Left renal pelvis (tissue), 4 donors: ENCODE data around the gene ZNF502. TPM values are rescaled to one million over a fixed set of nuclear protein-coding genes. Genes with fewer than 3 reads are reported as not detected.
"Not testable (repeated sequence)": the region's sequence is repeated elsewhere in the genome, so short reads cannot be mapped to it uniquely, and the experiment has no call there.

Source experiments
- DNase-seq, 4 donors: peaks; one replicate each; pipeline ENCODE4 v3.0.0-alpha.2; 2013; ENCODE audit warnings: low read depth in 4 of 4, low spot score in 3 of 4
- polyA plus RNA-seq, 4 donors: library from polyadenylated mRNA; unstranded; fragments of 120-200 nt; gene quantifications; one replicate each; pipeline ENCODE4 v1.2.1, GENCODE V29; 2013; ENCODE audit not compliant: insufficient read length in 4 of 4

Gene ZNF502
- polyA plus RNA-seq = 10 to 100 TPM in 3 of 4 donors, 1 to 10 TPM in 1; 8.6 to 18.0 (median 14.1) TPM

DNA sequence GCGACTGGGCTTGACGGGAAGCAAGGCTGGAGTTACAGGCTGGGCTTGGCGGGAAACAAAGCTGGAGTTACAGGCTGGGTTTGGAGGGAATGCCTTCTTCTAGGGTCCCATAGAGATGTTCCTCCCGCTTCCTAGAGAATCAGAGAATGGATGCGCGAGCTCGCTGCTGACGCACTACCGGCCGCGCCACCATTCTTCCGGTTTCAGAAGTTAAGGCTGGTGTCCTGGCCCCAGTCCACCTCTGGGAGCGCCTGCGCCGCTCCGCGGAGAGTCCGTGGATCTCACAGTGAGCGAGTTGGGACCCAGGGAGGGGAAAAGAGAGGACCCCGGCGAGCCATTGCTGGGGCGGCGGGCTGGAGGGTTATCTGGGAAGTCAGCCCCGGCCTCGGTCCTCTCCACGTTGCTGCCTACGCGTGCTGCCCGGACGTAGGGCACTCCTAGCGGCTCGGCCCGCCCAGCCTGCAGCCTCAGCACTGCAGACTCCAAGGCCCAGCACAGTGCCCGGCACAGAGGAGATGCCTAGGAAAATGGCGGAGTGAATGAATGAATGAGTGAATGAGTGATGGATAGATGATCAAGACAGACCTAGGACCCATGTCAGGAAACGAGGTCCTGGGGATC is at the start of gene ZNF502:
ZNF502 (plus strand) TSS at position 206 of the 621 bp plus-strand sequence. CDS start 7,602 bp downstream, outside the sequence.
- peak; percentile 75 to 87 (median 81) for DNase-seq

GRCh38 chr3:44665173-44665572 is 47.3 kb upstream of the ZNF502 start:
- DNase-seq = no peak

GRCh38 chr3:44666346-44666745 is 46.1 kb upstream of the ZNF502 start:
- DNase-seq = no peak

DNA sequence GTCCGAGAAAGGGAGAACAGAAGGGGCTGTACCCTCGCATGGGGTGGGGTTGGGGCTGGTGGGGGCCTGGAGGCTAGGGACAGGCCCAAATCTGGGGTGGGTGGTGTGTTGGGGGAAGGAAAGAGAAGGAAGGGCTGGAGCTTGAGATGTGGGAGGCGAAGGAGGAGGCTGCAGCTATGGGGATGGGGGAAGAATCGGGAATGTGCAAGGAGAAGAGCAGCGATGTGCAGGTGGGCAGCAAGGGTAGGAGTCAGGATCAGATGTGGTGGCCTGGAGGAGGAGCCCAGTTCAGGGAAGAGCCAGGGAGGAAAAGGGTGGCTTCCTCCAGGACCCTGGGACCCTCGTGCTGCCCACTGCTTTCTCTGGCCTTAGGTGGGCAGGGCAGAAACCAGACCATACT is 42.7 kb upstream of the ZNF502 start:
- DNase-seq = no peak

- not testable (repeated sequence) for DNase-seq
These were observed 39.0 kb upstream of the ZNF502 start for GRCh38 chr3:44673466-44673865.

DNA sequence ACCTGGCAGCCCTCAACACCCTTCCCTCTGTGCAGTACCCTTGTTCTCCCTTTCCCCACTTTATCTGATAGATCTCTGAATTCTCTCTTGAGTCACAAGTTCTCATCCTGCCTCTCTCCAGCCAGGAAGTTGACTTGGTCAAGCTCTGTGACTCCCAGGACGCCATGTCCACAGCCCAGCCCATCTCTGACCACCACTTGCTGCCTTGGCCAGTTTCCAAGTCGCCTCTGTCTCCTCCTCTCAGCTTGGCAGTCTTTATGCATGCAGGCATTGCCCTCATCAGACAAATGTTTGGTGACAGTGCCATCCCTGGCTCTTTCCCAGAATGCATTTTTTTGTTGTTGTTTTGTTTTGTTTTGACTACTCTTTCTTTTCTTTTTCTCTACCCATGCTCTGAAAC is 38.2 kb upstream of the ZNF502 start:
- no peak for DNase-seq

GRCh38 chr3:44678480-44679116 is 33.9 kb upstream of the ZNF502 start:
- no peak for DNase-seq

DNA sequence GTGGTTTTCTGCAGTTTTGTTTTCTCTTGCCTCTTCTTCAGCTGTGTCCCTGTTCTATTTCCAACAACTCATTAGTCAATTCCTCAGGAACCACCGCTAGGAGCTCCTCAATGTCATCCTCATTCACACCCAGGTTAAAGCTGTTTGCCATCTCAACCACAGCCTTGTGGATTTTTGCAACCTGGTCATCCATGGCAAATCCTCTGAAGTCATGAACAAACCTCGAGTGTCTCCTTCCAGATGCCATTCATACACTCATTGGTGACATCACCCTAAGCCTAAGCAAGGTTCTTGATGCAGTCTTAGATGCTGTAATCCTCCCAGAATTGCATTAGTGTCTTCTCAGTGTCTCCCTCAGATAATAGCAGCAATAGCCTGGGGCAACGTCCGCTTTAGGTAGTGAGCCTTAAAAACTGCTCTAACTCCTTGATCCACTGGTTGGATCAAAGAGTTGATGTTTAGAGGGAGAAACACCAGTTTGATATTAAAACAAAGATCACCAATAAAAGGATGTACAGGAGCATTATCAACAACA is 31.5 kb upstream of the ZNF502 start:
- DNase-seq = no peak

GRCh38 chr3:44682182-44682896 is 30.1 kb upstream of the ZNF502 start:
- no peak for DNase-seq

GRCh38 chr3:44685128-44685800 is 27.2 kb upstream of the ZNF502 start:
- DNase-seq = peak; percentile 31 to 58 (median 46)

GRCh38 chr3:44687898-44688297 is 24.6 kb upstream of the ZNF502 start:
- DNase-seq = no peak

DNA sequence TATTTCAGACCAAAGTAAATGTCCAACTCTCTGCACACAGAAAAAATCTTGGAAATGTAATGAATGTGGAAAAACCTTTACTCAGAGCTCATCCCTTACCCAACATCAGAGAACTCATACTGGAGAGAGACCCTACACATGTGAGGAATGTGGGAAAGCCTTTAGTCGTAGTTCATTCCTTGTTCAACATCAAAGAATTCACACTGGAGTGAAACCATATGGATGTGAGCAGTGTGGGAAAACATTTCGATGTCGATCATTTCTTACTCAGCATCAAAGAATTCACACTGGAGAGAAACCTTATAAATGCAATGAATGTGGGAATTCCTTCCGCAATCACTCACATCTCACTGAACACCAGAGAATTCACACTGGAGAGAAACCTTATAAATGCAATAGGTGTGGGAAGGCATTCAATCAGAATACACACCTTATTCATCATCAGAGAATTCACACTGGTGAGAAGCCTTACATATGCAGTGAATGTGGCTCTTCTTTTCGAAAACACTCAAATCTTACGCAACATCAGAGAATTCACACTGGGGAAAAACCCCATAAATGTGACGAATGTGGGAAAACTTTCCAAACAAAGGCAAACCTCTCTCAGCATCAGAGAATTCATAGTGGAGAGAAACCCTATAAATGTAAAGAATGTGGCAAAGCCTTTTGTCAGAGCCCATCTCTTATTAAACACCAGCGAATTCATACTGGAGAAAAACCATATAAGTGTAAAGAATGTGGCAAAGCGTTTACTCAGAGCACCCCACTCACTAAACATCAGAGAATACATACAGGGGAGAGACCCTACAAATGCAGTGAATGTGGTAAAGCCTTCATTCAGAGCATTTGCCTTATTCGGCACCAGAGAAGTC is 9.0 kb downstream of the ZNF502 start:
- DNase-seq = no peak

- no peak for DNase-seq
These were observed 9.6 kb downstream of the ZNF502 start for GRCh38 chr3:44722103-44722401.

DNA sequence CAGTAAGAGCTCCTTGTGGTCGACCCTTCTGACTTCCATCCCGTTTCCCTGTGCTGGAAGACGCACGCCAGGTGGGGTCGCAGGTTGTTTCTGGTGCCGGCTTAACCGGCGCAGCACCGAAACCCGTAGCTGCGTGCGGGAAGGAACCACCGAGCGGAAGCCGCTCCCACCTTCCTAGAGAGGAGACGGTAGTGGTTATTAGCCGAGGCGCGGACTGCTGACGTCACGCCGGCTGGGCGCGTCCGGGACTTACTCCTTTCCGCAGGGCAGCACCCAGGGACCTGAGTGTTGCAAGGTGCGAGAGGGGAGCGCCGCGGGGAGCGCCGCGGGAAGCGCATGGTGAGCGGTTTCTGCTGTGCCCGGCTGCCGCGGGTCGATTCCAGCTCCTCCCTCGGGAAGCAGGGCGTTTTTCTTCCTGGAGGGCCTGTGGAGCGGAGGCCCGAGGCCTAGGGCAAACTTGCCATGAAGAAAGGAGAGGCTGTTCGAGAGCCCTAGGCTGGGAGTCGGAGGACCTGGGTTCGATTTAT is 17.0 kb downstream of the ZNF502 start, which contains the start of gene ZNF501:
ZNF501 (plus strand) TSS at position 252 of the 527 bp plus-strand sequence. CDS start 4,787 bp downstream, outside the sequence.
- peak; percentile 81 to 89 (median 84) for DNase-seq

GRCh38 chr3:44734646-44735168 is 22.2 kb downstream of the ZNF502 start:
- no peak for DNase-seq

GRCh38 chr3:44761101-44761423 is 48.6 kb downstream of the ZNF502 start:
- DNase-seq = peak in 1 of 4 donors; percentile 1

DNA sequence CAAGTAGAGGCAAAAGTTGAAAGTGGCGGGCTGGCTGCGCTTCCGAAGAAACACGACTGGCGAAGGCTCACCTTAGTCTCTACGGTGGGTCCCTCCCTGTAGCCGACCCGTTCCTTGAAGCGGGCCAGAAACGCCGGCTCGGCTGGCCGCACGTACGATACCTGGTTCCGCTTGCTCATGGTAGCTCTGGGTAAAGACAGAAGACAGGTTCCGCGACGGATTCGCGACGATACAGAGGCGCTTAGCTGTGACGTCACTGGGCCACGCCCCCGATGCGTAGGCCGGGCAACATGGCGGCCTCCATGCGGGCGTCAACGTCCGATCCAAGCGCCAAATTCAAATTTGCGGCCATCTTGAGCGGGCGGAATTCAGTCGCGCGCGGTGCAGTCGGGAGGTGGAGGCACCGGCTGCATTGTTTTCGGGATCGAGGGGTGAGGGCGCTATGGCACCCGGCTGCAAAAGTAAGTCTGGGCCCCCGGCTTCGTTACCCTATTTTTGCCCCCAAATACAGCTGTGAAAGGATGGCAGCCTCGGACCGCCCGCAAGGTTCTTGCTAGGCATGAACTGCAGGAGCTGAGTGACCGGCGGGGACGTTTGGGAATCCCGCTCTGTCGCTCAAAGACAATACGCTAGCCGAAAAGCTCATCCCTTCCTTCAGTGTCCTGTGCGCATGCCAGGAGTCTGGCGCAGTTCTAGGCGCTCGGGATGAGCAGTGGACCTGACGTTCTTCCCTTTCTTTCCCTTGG is 49.1 kb downstream of the ZNF502 start, which contains the start of the genes KIAA1143 and KIF15:
KIAA1143 (minus strand) TSS at position 196 of the 746 bp plus-strand sequence; CDS start at position 179, 17 bp downstream.
KIF15 (plus strand) TSS at position 371 of the 746 bp plus-strand sequence; CDS start at position 443, 72 bp downstream.
- peak; percentile 87 to 94 (median 94) for DNase-seq

DNA sequence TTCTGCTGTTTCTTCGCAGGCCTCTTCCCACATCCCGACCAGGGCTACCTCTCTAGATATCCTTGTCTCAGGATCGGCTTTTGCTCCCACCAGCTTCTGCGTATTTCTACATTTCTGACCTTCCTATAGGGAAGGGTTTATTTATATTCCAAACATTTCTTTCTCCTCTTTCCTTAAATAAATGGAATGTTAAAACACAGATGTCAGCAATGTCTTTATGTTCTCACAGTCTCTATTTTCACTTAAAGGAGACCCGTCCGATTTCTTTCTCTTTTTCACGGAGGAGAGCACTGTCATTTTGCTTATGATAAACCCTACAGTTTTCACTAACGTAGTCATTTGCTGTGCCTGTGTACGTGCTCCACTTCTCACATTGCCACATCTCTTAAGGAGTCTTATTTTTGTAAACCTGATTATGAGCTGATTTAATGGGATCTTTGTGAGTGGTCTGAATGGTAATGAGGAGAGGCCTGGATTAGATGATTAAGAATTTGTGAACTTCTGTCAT is 49.8 kb downstream of the ZNF502 start:
- DNase-seq = peak in 2 of 4 donors; percentile 1 to 12
